Spleen (tissue), 11 donors: ENCODE results near the gene TRIM72. TPM values are rescaled to one million over a fixed set of nuclear protein-coding genes. Genes with fewer than 3 reads are reported as not detected.
"Not testable (repeated sequence)": the region's sequence is repeated elsewhere in the genome, so short reads cannot be mapped to it uniquely, and the experiment has no call there.

Experiments used
- DNase-seq: peaks from one replicate; pipeline ENCODE4 v3.0.0-alpha.2; 2020
- H3K27ac ChIP-seq, 8 donors: fragments of 200-600 bp; sonication (generic) in 7 of 8; 1 replicate in 4 of 8; 2 replicates in 4 of 8; pipeline versions ENCODE4 v1.5.0 to v1.8.0; 2016 to 2021; ENCODE audit warnings: inconsistent platforms in 4 of 8, mild to moderate bottlenecking in 4 of 8, moderate library complexity in 1 of 8
- H3K27me3 ChIP-seq, 7 donors: fragments of 200-600 bp; sonication (generic) in 6 of 7; replicated peaks in 1 of 7; 1 replicate in 4 of 7; 2 replicates in 3 of 7; pipeline versions ENCODE4 v1.5.0 to v1.8.0; 2016 to 2021; ENCODE audit warnings: inconsistent platforms in 3 of 7, mild to moderate bottlenecking in 1 of 7
- H3K36me3 ChIP-seq, 6 donors: fragments of 200-600 bp; sonication (generic) in 5 of 6; 1 replicate in 4 of 6; 2 replicates in 2 of 6; pipeline versions ENCODE4 v1.5.0 to v1.8.0; 2016 to 2021; ENCODE audit warnings: inconsistent platforms in 2 of 6
- H3K4me1 ChIP-seq, 6 donors: fragments of 200-600 bp; sonication (generic) in 5 of 6; 1 replicate in 3 of 6; 2 replicates in 3 of 6; pipeline versions ENCODE4 v1.5.0 to v1.8.0; 2016 to 2021; ENCODE audit warnings: inconsistent platforms in 3 of 6
- H3K4me3 ChIP-seq, 8 donors: fragments of 200-600 bp; sonication (generic) in 7 of 8; 1 replicate in 4 of 8; 2 replicates in 4 of 8; pipeline versions ENCODE4 v1.5.0 to v1.8.0; 2016 to 2021; ENCODE audit warnings: inconsistent platforms in 4 of 8, mild to moderate bottlenecking in 4 of 8, moderate library complexity in 2 of 8
- H3K9me3 ChIP-seq, 8 donors: fragments of 200-600 bp; sonication (generic) in 7 of 8; 1 replicate in 4 of 8; 2 replicates in 4 of 8; pipeline versions ENCODE4 v1.5.0 to v1.8.0; 2016 to 2021; ENCODE audit warnings: inconsistent platforms in 4 of 8
- CTCF ChIP-seq, 11 experiments: fragments of 200-600 bp in 7 of 11; fragments of 450-650 bp in 4 of 11; sonication (generic) in 4 of 11; IDR thresholded peaks in 8 of 11; conservative IDR thresholded peaks in 3 of 11; 1 replicate in 7 of 11; 2 replicates in 4 of 11; pipeline versions ENCODE4 v1.4.0 to v1.8.0; 2016 to 2021; ENCODE audit warnings: antibody characterized with exemption in 11 of 11, inconsistent platforms in 4 of 11, mild to moderate bottlenecking in 1 of 11
- POLR2A ChIP-seq, 3 donors: fragments of 450-650 bp; IDR thresholded peaks; one replicate each; pipeline ENCODE4 v1.5.1; 2017; ENCODE audit warnings: antibody characterized with exemption in 3 of 3, mild to moderate bottlenecking in 1 of 3
- POLR2AphosphoS5 ChIP-seq, 3 donors: sonication (generic); formaldehyde crosslinking; IDR thresholded peaks; one replicate each; pipeline ENCODE4 v1.5.1; 2017; ENCODE audit warnings: antibody characterized with exemption in 3 of 3
- WGBS, 5 donors: extraction: QIAGEN DNeasy Blood & Tissue Kit in 3 of 5; methylation state at CpG; one replicate each; pipeline versions ENCODE4 v1.1.5 to v1.1.7; 2013 to 2018; 5-methylcytosine and 5-hydroxymethylcytosine counted together
- intact Hi-C: fragments of 100-400 bp; cut with DNase I; formaldehyde crosslinking; loops from one replicate; pipeline ENCODE4 v1.15.0; 2023; ENCODE audit warnings: low total_unique reads
- polyA plus RNA-seq, 3 donors: library from polyadenylated mRNA; stranded (reverse); fragments of 200-250 nt; gene quantifications; one replicate each; pipeline ENCODE4 v1.2.1, GENCODE V29; 2013
- total RNA-seq, 7 donors: library from RNA; depleted of rRNA in 3 of 7; stranded (reverse); fragments of >200 nt in 3 of 7; fragmentation: NEBNext Ultra II Directional in 4 of 7; extraction: Animal tissue kit (Norgen Biotek cat#: 25700) in 4 of 7; gene quantifications; one replicate each; pipeline versions ENCODE4 v1.1.0 to v1.2.1, GENCODE V29; 2016 to 2021
- donor health status: healthy with polysubstance abuse.
- donor health status: DM: no; HTN: no; CAD: no; lungs with moderate emphysema.
- donor health status: DM: no; HTN: no; CAD: no.
- donor health status: Bipolar disorder and iron deficiency.
- donor health status: healthy.
- donor health status: DM: no; HTN: no; CAD: no.
- donor health status: DM: yes; HTN: yes; CAD: no.

TRIM72 gene
- total and polyA plus RNA-seq, 10 donors: 0.05 to 0.26 (median 0.13) TPM; not detected in 3

GRCh38 chr16:31268891-31269290, 55.0 kb downstream of the TRIM72 start:
- no peak for DNase-seq
- Histone ChIP-seq H3K27ac (no peak overlapping the region), H3K4me1 (peaks cover 11 to 28% (median 24%) of the 10 kb centered on the region in 6 donors), H3K27me3 (no peaks in the 10 kb centered on the region), H3K9me3 (no peaks in the 10 kb centered on the region), H3K4me3 (no peak overlapping the region), H3K36me3 (peaks cover 0 to 86% (median 7%) of the 10 kb centered on the region in 6 donors)
- 81 to 92% (median 85%) methylated on average over 10 of the region's 10 CpGs for WGBS, 5 donors
- intact Hi-C loops: no loop called here
- TF ChIP-seq CTCF (IDR thresholded peaks at IDR 0.05 in 8 of 11, conservative IDR thresholded peaks at IDR 0.05 in 3 of 11): no peak
- no peak for TF ChIP-seq POLR2AphosphoS5 (IDR thresholded peaks at IDR 0.05)
- TF ChIP-seq POLR2A (IDR thresholded peaks at IDR 0.05): no peak

GRCh38 chr16:31269541-31269940, 55.6 kb downstream of the TRIM72 start:
- no peaks in the 10 kb centered on the region for H3K9me3 ChIP-seq
- DNase-seq: no peak
- 51 to 94% (median 84%) methylated on average over 2 of the region's 2 CpGs for WGBS, 5 donors
- intact Hi-C loops: no loop called here
- TF ChIP-seq POLR2A (IDR thresholded peaks at IDR 0.05): no peak
- no peak for TF ChIP-seq CTCF (IDR thresholded peaks at IDR 0.05 in 8 of 11, conservative IDR thresholded peaks at IDR 0.05 in 3 of 11)
- no peak for TF ChIP-seq POLR2AphosphoS5 (IDR thresholded peaks at IDR 0.05)
- peaks cover 7 to 21% (median 17%) of the 10 kb centered on the region in 6 donors for H3K4me1 ChIP-seq
- no peak overlapping the region for H3K27ac ChIP-seq
- peaks cover 0 to 92% (median 10%) of the 10 kb centered on the region in 6 donors for H3K36me3 ChIP-seq
- no peak overlapping the region for H3K4me3 ChIP-seq
- H3K27me3 ChIP-seq: no peaks in the 10 kb centered on the region

GRCh38 chr16:31269973-31270372, 56.1 kb downstream of the TRIM72 start:
- 60 to 92% (median 77%) methylated on average over 3 of the region's 3 CpGs for WGBS, 5 donors
- DNase-seq, H3K27ac ChIP-seq, H3K4me3 ChIP-seq, H3K9me3 ChIP-seq, H3K27me3 ChIP-seq, intact Hi-C loops: not testable (repeated sequence)
- H3K36me3 ChIP-seq: peaks cover 0 to 97% (median 10%) of the 10 kb centered on the region in 6 donors
- H3K4me1 ChIP-seq: peaks cover 7 to 17% (median 13%) of the 10 kb centered on the region in 6 donors

GRCh38 chr16:31270795-31271194, 56.9 kb downstream of the TRIM72 start:
- Histone ChIP-seq H3K27ac (no peak overlapping the region), H3K4me3 (no peak overlapping the region), H3K27me3 (no peaks in the 10 kb centered on the region), H3K9me3 (no peaks in the 10 kb centered on the region), H3K36me3 (peaks cover 0 to 97% (median 10%) of the 10 kb centered on the region in 6 donors), H3K4me1 (peaks cover 0 to 9% (median 5%) of the 10 kb centered on the region in 6 donors)
- intact Hi-C loops: no loop called here
- WGBS, 5 donors: 89 to 95% (median 93%) methylated on average over 5 of the region's 5 CpGs
- no peak for DNase-seq
- TF ChIP-seq POLR2A (IDR thresholded peaks at IDR 0.05) (no peak), CTCF (IDR thresholded peaks at IDR 0.05 in 8 of 11, conservative IDR thresholded peaks at IDR 0.05 in 3 of 11) (no peak), POLR2AphosphoS5 (IDR thresholded peaks at IDR 0.05) (no peak)
